ACC112 (cell line): ENCODE results near the gene ABLIM1.
A peak's percentile ranks its signal among the peaks of the same experiment; 100 is the strongest.

Source experiments
- H2AFZ ChIP-seq: fragments of 200-600 bp; sonication (generic); one replicate; pipeline ENCODE4 v1.6.0; 2017; ENCODE audit warnings: antibody characterized with exemption, low read length; ENCODE audit not compliant: unreplicated experiment
- H3K27ac ChIP-seq: fragments of 200-600 bp; sonication (generic); 2 replicates; pipeline ENCODE4 v1.5.1; 2014; ENCODE audit warnings: low read depth, mild to moderate bottlenecking, antibody characterized with exemption, low read length, moderate library complexity
- H3K27me3 ChIP-seq: fragments of 200-600 bp; sonication (generic); 2 replicates; pipeline ENCODE4 v1.6.1; 2014; ENCODE audit warnings: mild to moderate bottlenecking, antibody characterized with exemption, low read length, moderate library complexity, mixed read lengths; ENCODE audit not compliant: insufficient read depth
- H3K36me3 ChIP-seq: fragments of 200-600 bp; sonication (generic); 2 replicates; pipeline ENCODE4 v1.6.1; 2016; ENCODE audit warnings: mild to moderate bottlenecking, antibody characterized with exemption, low read length, moderate library complexity, mixed read lengths; ENCODE audit not compliant: insufficient read depth
- H3K4me1 ChIP-seq: fragments of 200-600 bp; sonication (generic); one replicate; pipeline ENCODE4 v1.6.1; 2016; ENCODE audit warnings: low read length, mixed read lengths; ENCODE audit not compliant: insufficient read depth, unreplicated experiment, control insufficient read depth
- H3K4me3 ChIP-seq: fragments of 200-600 bp; sonication (generic); 2 replicates; pipeline ENCODE4 v1.5.1; 2014; ENCODE audit warnings: mild to moderate bottlenecking, low read depth, low read length
- H3K79me2 ChIP-seq: fragments of 200-600 bp; sonication (generic); one replicate; pipeline ENCODE4 v1.6.0; 2016; ENCODE audit warnings: low read length; ENCODE audit not compliant: control insufficient read depth, unreplicated experiment, insufficient read depth

The ABLIM1 gene

DNA sequence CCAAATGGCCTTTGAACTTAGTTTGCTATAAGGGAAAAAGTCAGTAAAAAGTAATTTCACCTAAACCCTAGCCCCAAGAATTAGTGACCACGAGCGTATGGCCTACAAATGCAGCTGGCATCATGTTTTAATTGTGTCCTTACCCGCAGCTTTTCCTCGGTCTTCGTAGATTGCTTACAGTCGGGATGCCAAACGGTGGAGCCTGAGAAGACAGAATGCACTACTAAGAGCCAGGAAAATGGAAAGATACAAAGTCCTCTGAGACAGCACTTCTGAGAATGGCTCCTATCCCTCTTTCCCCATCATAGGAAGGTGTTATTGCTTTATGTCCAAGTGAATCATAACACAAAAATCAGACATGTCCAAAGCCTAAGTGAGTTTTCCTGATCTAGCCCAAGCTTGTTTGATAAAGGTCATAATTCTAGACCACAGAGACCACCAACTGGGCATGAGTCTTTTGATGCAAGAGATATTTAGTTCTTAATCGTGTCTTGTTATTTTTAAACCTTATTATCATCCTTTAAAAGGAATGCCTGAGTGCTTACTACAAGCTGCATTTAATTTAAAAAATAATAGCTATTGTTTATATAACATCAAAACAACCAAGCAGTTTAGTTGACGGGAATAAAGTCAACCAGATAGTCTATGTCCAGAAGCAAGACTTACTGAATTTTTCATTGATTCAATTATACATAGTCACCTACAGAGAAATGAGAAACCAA is 170.1 kb downstream of the ABLIM1 start:
- Histone ChIP-seq H3K4me1 (no peaks in the 10 kb centered on the region), H3K4me3 (no peak overlapping the region), H3K36me3 (0 out of 2 replicates have a peak, but pooled peaks cover 6% of the 10 kb centered on the region), H3K79me2 (no peaks in the 10 kb centered on the region), H3K27ac (no peak overlapping the region), H3K27me3 (no peaks in the 10 kb centered on the region), H2AFZ (no peak overlapping the region)

DNA sequence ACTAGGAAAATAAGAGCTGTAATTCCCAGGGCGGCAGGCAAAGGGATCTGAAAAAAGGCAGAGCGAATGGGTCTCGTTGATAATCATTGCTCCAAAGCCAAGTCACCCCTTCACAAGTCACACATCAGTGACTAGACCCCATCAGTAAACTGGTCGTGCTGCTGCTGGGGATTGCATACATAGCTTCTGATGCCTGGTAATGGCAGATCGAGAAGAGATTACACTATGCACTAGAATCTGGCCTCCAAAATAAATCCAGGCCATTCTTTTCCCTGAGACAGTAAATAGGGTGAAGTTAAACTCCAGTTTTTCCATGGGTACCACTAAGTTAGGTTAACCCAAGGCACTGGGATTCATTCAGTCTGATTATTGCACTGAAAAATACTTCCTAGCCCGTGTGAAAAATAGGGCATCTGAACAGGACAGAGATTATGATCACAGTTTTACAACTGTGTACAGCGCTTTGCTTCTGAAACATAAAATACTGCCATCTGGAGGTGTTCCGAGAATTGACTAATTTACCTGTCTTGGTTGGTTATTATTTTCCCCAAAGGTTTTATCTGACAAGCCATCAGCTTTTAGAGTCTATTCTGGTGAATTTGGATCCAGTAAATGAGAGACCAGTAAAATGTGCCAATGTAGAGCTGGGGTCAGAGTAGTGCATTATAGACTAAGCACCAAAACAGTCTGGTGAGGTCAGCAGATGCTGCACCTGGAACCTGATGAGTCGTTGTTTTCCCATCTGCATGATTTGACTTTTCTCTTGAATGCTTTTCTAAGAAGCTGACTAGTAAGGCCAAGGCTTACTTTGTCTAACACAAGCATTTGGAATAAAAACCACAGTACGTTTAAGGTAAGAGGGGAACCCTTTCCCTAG is 170.9 kb downstream of the ABLIM1 start:
- Histone ChIP-seq H3K4me3 (no peak overlapping the region), H2AFZ (no peak overlapping the region), H3K27me3 (no peaks in the 10 kb centered on the region), H3K79me2 (no peaks in the 10 kb centered on the region), H3K36me3 (0 out of 2 replicates have a peak, but pooled peaks cover 6% of the 10 kb centered on the region), H3K4me1 (no peaks in the 10 kb centered on the region), H3K27ac (no peak overlapping the region)

DNA sequence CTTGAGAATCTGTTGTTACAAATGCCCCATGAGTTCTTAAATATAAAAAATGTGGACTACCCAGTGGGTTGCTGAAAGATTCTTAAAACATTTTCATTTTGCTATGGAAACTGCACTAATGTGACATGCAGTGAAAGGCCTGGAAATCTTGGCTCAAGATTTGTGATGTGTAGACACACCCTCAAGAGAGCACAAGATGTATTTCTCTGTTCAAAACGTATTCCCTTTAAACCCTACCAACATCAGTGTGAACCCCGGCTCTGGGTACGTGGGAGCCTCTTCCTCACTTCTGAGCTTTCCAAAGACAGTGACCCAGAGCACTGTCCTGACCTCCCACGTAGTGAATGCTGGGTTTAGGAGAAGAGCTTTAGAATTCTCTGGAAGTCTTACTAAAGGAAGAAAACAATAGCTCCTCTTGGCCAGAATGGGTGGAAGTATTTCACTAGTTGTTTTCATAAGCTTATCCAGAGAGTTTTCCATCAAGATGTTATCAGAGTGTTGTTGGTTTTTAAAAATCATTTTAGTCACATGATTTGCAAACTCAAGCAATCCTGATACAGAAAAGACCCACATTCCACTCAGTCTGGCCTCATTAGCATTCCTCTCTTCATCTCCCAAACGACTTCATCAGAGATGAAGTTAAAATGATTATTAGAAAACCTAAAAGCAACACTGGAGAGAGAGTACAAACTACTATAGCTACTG is 172.2 kb downstream of the ABLIM1 start:
- Histone ChIP-seq H3K27ac (no peak overlapping the region), H3K4me1 (no peaks in the 10 kb centered on the region), H2AFZ (no peak overlapping the region), H3K36me3 (0 out of 2 replicates have a peak, but pooled peaks cover 6% of the 10 kb centered on the region), H3K27me3 (no peaks in the 10 kb centered on the region), H3K4me3 (no peak overlapping the region), H3K79me2 (no peaks in the 10 kb centered on the region)

DNA sequence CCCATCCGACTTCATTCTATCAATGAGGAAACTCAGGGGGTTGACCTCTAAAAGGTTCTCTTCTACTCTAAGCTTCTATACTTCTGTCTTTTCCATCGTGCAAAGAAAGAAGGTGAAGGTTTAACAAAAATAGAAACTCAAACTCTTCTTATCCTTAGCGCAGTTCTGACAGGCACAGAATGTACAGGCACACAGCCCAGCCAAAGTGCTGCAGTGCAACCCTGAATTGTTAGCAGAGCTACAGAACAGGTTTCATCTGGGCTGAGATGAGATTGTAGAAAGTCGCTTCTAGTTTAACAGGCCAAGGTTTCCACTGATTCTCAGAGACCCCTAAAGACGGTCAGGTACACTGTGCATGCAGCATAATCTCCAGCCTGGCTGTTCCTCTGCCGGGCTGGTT is 174.5 kb downstream of the ABLIM1 start:
- Histone ChIP-seq H3K79me2 (no peaks in the 10 kb centered on the region), H3K4me1 (no peaks in the 10 kb centered on the region), H3K27ac (no peak overlapping the region), H3K27me3 (no peaks in the 10 kb centered on the region), H3K4me3 (no peak overlapping the region), H3K36me3 (0 out of 2 replicates have a peak, but pooled peaks cover 6% of the 10 kb centered on the region), H2AFZ (no peak overlapping the region)

- no peak overlapping the region for H3K4me3 ChIP-seq
- no peaks in the 10 kb centered on the region for H3K79me2 ChIP-seq
- H3K27ac ChIP-seq = no peak overlapping the region
- no peak overlapping the region for H2AFZ ChIP-seq
- H3K27me3 ChIP-seq = no peaks in the 10 kb centered on the region
- H3K4me1 ChIP-seq = no peaks in the 10 kb centered on the region
- H3K36me3 ChIP-seq = 0 out of 2 replicates have a peak, but pooled peaks cover 6% of the 10 kb centered on the region
Observed at GRCh38 chr10:114482480-114483304, 175.4 kb downstream of the ABLIM1 start.

- H3K27me3 ChIP-seq = no peaks in the 10 kb centered on the region
- no peak overlapping the region for H3K27ac ChIP-seq
- peaks cover 9% of the 10 kb centered on the region for H3K4me1 ChIP-seq
- no peak overlapping the region for H2AFZ ChIP-seq
- H3K36me3 ChIP-seq = 0 out of 2 replicates have a peak, but pooled peaks cover 6% of the 10 kb centered on the region
- no peak overlapping the region for H3K4me3 ChIP-seq
- no peaks in the 10 kb centered on the region for H3K79me2 ChIP-seq
Observed at GRCh38 chr10:114481055-114481454, 177.0 kb downstream of the ABLIM1 start.

DNA sequence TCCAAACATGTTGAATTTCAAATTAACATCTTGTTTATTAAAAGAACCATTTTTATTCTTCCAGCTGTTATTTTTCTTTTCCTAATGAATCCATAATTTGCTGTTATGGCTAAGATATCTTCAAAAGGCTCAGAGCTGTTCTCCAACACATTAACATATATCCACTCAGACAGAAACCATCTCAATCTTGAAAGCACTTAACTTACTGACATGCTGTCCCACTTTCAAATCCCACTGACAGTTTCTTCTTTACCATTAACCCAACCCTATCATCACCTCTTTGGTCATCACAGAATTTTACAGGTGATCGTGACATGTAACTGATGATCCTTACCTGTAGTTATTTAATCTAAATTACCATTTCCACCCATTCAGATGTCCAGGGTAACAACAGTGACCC is 178.2 kb downstream of the ABLIM1 start:
- 0 out of 2 replicates have a peak, but pooled peaks cover 2% of the 10 kb centered on the region for H3K36me3 ChIP-seq
- no peaks in the 10 kb centered on the region for H3K27me3 ChIP-seq
- no peak overlapping the region for H2AFZ ChIP-seq
- H3K4me1 ChIP-seq = peaks cover 9% of the 10 kb centered on the region
- no peaks in the 10 kb centered on the region for H3K79me2 ChIP-seq
- no peak overlapping the region for H3K27ac ChIP-seq
- H3K4me3 ChIP-seq = no peak overlapping the region

DNA sequence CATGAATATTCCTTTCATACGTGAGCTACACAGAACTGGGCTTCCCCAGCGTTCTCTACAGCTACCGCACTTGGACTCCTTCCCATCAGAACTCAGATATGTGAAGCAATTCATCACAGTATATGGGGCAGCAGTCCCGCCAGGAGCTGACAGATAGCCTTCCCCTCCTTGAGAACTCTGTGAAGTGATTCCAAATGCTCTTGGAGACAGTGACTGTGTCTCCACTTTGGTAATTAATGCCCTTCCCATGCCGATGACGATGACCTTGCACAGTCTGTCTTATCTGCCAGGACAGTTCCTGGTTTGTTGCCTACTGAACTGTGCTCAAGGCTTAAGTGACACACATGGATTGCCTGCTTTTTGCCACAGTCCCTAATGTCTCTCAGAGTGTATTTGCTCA is 178.8 kb downstream of the ABLIM1 start:
- no peaks in the 10 kb centered on the region for H3K36me3 ChIP-seq
- no peak overlapping the region for H3K27ac ChIP-seq
- H3K27me3 ChIP-seq = no peaks in the 10 kb centered on the region
- no peak overlapping the region for H3K4me3 ChIP-seq
- H2AFZ ChIP-seq = no peak overlapping the region
- H3K4me1 ChIP-seq = peaks cover 9% of the 10 kb centered on the region
- no peaks in the 10 kb centered on the region for H3K79me2 ChIP-seq

GRCh38 chr10:114478281-114478680 is 179.8 kb downstream of the ABLIM1 start:
- no peaks in the 10 kb centered on the region for H3K79me2 ChIP-seq
- no peaks in the 10 kb centered on the region for H3K36me3 ChIP-seq
- no peak overlapping the region for H2AFZ ChIP-seq
- H3K4me1 ChIP-seq = peaks cover 9% of the 10 kb centered on the region
- H3K27me3 ChIP-seq = no peaks in the 10 kb centered on the region
- H3K27ac ChIP-seq = peak overlapping the region; percentile 46
- H3K4me3 ChIP-seq = no peak overlapping the region

DNA sequence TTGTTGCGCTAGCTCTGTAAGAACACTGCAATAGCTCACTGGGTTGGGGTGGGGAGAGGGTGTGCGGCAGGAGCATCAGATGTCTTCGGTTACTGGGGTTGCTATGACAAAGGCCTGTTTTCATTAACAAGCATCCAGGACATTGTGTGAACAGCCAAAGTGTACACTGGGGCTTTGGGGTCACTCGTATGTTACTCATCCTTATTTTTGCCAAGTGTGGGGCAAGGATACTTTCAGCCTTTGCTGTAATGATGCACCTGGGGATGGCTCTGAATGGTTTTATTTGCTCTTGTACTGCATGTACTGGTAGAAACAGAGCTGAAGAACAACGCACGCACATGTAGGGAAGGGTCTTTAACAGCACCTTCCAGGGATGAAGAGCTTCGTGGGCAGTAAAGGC is 180.8 kb downstream of the ABLIM1 start:
- Histone ChIP-seq H3K79me2 (no peaks in the 10 kb centered on the region), H3K36me3 (no peaks in the 10 kb centered on the region), H3K4me3 (no peak overlapping the region), H3K4me1 (peaks cover 9% of the 10 kb centered on the region), H3K27me3 (no peaks in the 10 kb centered on the region), H3K27ac (peak overlapping the region; percentile 46; the same call in 1 of the 2 replicates), H2AFZ (no peak overlapping the region)
